HepG2 (cell line): ENCODE results near the gene DNM1L. TPM values are rescaled to one million over a fixed set of nuclear protein-coding genes. Genes with fewer than 3 reads are reported as not detected.

ENCODE experiments used
- ARHGAP35 ChIP-seq: sonication (generic); formaldehyde crosslinking; IDR thresholded peaks from 2 replicates; pipeline ENCODE4 v1.9.0; 2022; ENCODE audit warnings: mild to moderate bottlenecking, inconsistent platforms, moderate library complexity, missing genetic modification reagents, borderline replicate concordance
- ARNT2 ChIP-seq: sonication (generic); formaldehyde crosslinking; IDR thresholded peaks from 2 replicates; pipeline ENCODE4 v1.8.0; 2022; ENCODE audit warnings: mild to moderate bottlenecking, low read depth, missing genetic modification reagents, moderate library complexity
- BRD4 ChIP-seq: sonication (generic); formaldehyde crosslinking; IDR thresholded peaks from 2 replicates; pipeline ENCODE4 v1.4.0; 2020; ENCODE audit warnings: missing genetic modification reagents
- CEBPB ChIP-seq: IDR thresholded peaks from 2 replicates; pipeline ENCODE4 v1.6.1; 2011; ENCODE audit warnings: low read depth, low read length, improper control_type of control experiment, borderline replicate concordance
- HDAC2 ChIP-seq: sonication (generic); formaldehyde crosslinking; IDR thresholded peaks from 2 replicates; pipeline ENCODE4 v1.4.0; 2020; ENCODE audit warnings: missing genetic modification reagents
- MATR3 ChIP-seq: sonication (generic); formaldehyde crosslinking; IDR thresholded peaks from 2 replicates; pipeline ENCODE4 v1.4.0; 2020; ENCODE audit warnings: missing genetic modification reagents
- RFXAP ChIP-seq: sonication (generic); formaldehyde crosslinking; IDR thresholded peaks from 2 replicates; pipeline ENCODE4 v1.4.0; 2020; ENCODE audit warnings: missing genetic modification reagents, borderline replicate concordance
- SIN3B ChIP-seq: fragments of 150-350 bp; IDR thresholded peaks from 2 replicates; pipeline ENCODE4 v1.6.1; 2014; ENCODE audit warnings: low read length
- SMYD3 ChIP-seq: sonication (generic); formaldehyde crosslinking; IDR thresholded peaks from 2 replicates; pipeline ENCODE4 v1.8.1; 2023; ENCODE audit warnings: mild to moderate bottlenecking, missing genetic modification reagents
- SP1 ChIP-seq, 2 experiments: fragments of 450-650 bp in 1 of 2; sonication (generic) in 1 of 2; formaldehyde crosslinking in 1 of 2; IDR thresholded peaks; 2 replicates each; pipeline versions ENCODE4 v1.4.0 to v1.6.1; 2016 to 2020; ENCODE audit warnings: missing genetic modification reagents in 1 of 2
- SP2 ChIP-seq: sonication (generic); formaldehyde crosslinking; IDR thresholded peaks from 2 replicates; pipeline ENCODE4 v1.5.1; 2020; ENCODE audit warnings: mild to moderate bottlenecking, missing genetic modification reagents
- TRIM24 ChIP-seq: sonication (generic); formaldehyde crosslinking; IDR thresholded peaks from 2 replicates; pipeline ENCODE4 v1.8.0; 2022; ENCODE audit warnings: mild to moderate bottlenecking, missing genetic modification reagents
- YEATS2 ChIP-seq: sonication (generic); formaldehyde crosslinking; IDR thresholded peaks from 2 replicates; pipeline ENCODE4 v1.4.0; 2020; ENCODE audit warnings: missing genetic modification reagents, borderline replicate concordance
- ZBTB7A ChIP-seq: sonication (generic); formaldehyde crosslinking; IDR thresholded peaks from 2 replicates; pipeline ENCODE4 v1.8.0; 2022; ENCODE audit warnings: mild to moderate bottlenecking, missing genetic modification reagents
- ZFP37 ChIP-seq: sonication (generic); formaldehyde crosslinking; IDR thresholded peaks from 2 replicates; pipeline ENCODE4 v1.4.0; 2020; ENCODE audit warnings: missing genetic modification reagents, borderline replicate concordance
- ZFY ChIP-seq: sonication (generic); formaldehyde crosslinking; IDR thresholded peaks from 2 replicates; pipeline ENCODE4 v1.4.0; 2020; ENCODE audit warnings: missing genetic modification reagents
- ZNF644 ChIP-seq: IDR thresholded peaks from 2 replicates; pipeline ENCODE4 v1.6.1; 2016; ENCODE audit warnings: low read depth
- ZNF737 ChIP-seq: sonication (generic); formaldehyde crosslinking; IDR thresholded peaks from 2 replicates; pipeline ENCODE4 v1.5.0; 2020; ENCODE audit warnings: missing genetic modification reagents, mild to moderate bottlenecking, borderline replicate concordance
- ZSCAN29 ChIP-seq: sonication (generic); formaldehyde crosslinking; conservative IDR thresholded peaks from 2 replicates; pipeline ENCODE4 v1.4.0; 2020; ENCODE audit warnings: mild to moderate bottlenecking, missing genetic modification reagents
- polyA plus RNA-seq, 8 experiments: library from polyadenylated mRNA; depleted of rRNA in 3 of 8; stranded (reverse) in 7 of 8; unstranded in 1 of 8; fragments of >200 nt; fragmentation: Illumina TruSeq in 4 of 8; extraction: Trizol in 4 of 8; gene quantifications; 2 replicates each; pipeline versions ENCODE4 v1.2.1 to v1.2.3, GENCODE V29; 2011 to 2016; ENCODE audit warnings: low read depth in 4 of 8, missing spikeins in 1 of 8, mixed read lengths in 1 of 8; ENCODE audit not compliant: insufficient read depth in 1 of 8
- total RNA-seq, 5 experiments: library from RNA; depleted of rRNA; stranded (reverse); fragments of >200 nt; fragmentation: Illumina TruSeq; extraction: Trizol; gene quantifications; 2 replicates each; pipeline ENCODE4 v1.2.3, GENCODE V29; 2016; ENCODE audit warnings: low read depth in 1 of 5
- TF ChIP-seq, protein P1 (sequence below): sonication (generic); formaldehyde crosslinking; IDR thresholded peaks from 2 replicates; pipeline ENCODE4 v1.5.0; 2020; ENCODE audit warnings: missing genetic modification reagents
- TF ChIP-seq, protein P2 (sequence below): IDR thresholded peaks from 2 replicates; pipeline ENCODE4 v1.6.1; 2016
- TF ChIP-seq, protein P3 (sequence below): sonication (generic); formaldehyde crosslinking; IDR thresholded peaks from 2 replicates; pipeline ENCODE4 v1.4.0; 2020; ENCODE audit warnings: missing genetic modification reagents, borderline replicate concordance
- TF ChIP-seq, protein P4 (sequence below): IDR thresholded peaks from 2 replicates; pipeline ENCODE4 v1.4.0; 2020; ENCODE audit warnings: mild to moderate bottlenecking, missing genetic modification reagents

DNM1L gene
- total and polyA plus RNA-seq, 2 of the 13 experiments (the other 11 are each of a cell fraction or from before 2014, with no cell fraction given), result 35.9 to 65.8 TPM

DNA sequence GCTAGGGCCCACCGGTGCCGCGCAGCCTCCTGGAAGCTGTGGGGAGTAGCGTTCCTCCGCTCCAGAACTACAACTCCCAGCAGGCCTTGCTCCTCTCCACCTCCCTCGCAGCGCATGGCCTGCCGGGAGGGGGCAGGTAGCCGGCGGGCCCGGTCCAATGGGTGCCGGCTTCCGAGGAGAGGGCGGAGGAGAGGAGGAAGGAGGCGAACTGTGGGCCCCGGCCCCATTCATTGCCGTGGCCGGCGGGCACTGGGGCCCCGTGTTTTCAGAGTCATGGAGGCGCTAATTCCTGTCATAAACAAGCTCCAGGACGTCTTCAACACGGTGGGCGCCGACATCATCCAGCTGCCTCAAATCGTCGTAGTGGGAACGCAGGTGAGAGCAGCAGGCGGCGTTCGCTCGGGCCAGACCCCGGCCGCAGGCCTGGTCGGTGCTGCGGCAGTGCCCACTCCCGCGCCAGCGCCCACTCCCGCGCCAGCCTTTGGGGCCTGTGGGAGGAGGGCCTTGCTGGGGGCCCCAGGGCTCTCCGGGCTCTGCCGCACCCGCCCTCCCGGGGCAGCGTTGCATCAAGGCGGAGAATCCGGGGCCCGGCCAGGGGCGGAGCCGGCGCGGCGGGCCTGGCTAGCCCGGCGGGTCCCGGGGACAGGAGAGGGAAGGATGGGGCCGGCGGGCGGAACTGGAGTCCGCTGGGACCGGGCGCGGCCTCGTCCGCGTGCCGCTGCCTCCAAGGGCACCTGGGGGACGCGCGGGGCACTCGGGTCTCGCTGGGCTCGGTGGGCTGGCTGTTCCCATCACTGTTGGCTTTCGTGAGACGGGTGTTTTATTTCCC is at the start of gene DNM1L (continued):
- TF ChIP-seq SMYD3 (CRISPR knock-in tag) (peak; percentile 84; the same call in 1 of the 2 replicates), TRIM24 (no peak), RFXAP (CRISPR knock-in tag) (peak; percentile 79), BRD4 (CRISPR knock-in tag) (0 out of 2 replicates have a peak, but pooled peaks have one; percentile 36), SP2 (peak; percentile 54; the same call in 1 of the 2 replicates), ZFP37 (no peak), ZNF644 (CRISPR knock-in tag) (0 out of 2 replicates have a peak, but pooled peaks have one; percentile 18), MATR3 (CRISPR knock-in tag) (no peak), ZBTB7A (CRISPR knock-in tag) (no peak), SIN3B (peak; percentile 56; the same call in 1 of the 2 replicates), CEBPB (0 out of 2 replicates have a peak, but pooled peaks have one; percentile 11), HDAC2 (CRISPR knock-in tag) (peak; percentile 61), ARHGAP35 (peak; percentile 46; the same call in 1 of the 2 replicates), ZSCAN29 (CRISPR knock-in tag) (peak; percentile 94), ZFY (CRISPR knock-in tag) (peak; percentile 99), ARNT2 (peak; percentile 71; the same call in 1 of the 2 replicates), YEATS2 (CRISPR knock-in tag) (peak; percentile 84; the same call in 1 of the 2 replicates), ZNF737 (CRISPR knock-in tag) (no peak), SP1 (IDR thresholded peaks at IDR 0.05) (no peak), SP1 (CRISPR knock-in tag; IDR thresholded peaks at IDR 0.05) (peak; percentile 83)
- TF ChIP-seq, protein P1, sequence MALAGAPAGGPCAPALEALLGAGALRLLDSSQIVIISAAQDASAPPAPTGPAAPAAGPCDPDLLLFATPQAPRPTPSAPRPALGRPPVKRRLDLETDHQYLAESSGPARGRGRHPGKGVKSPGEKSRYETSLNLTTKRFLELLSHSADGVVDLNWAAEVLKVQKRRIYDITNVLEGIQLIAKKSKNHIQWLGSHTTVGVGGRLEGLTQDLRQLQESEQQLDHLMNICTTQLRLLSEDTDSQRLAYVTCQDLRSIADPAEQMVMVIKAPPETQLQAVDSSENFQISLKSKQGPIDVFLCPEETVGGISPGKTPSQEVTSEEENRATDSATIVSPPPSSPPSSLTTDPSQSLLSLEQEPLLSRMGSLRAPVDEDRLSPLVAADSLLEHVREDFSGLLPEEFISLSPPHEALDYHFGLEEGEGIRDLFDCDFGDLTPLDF, result peak; percentile 72; the same call in 1 of the 2 replicates
- TF ChIP-seq, protein P2, sequence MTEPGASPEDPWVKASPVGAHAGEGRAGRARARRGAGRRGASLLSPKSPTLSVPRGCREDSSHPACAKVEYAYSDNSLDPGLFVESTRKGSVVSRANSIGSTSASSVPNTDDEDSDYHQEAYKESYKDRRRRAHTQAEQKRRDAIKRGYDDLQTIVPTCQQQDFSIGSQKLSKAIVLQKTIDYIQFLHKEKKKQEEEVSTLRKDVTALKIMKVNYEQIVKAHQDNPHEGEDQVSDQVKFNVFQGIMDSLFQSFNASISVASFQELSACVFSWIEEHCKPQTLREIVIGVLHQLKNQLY (CRISPR knock-in tag), result no peak; the same call in 1 of the 2 replicates
- TF ChIP-seq, protein P3, sequence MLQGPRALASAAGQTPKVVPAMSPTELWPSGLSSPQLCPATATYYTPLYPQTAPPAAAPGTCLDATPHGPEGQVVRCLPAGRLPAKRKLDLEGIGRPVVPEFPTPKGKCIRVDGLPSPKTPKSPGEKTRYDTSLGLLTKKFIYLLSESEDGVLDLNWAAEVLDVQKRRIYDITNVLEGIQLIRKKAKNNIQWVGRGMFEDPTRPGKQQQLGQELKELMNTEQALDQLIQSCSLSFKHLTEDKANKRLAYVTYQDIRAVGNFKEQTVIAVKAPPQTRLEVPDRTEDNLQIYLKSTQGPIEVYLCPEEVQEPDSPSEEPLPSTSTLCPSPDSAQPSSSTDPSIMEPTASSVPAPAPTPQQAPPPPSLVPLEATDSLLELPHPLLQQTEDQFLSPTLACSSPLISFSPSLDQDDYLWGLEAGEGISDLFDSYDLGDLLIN (CRISPR knock-in tag), result 0 out of 2 replicates have a peak, but pooled peaks have one; percentile 32
- TF ChIP-seq, protein P4, sequence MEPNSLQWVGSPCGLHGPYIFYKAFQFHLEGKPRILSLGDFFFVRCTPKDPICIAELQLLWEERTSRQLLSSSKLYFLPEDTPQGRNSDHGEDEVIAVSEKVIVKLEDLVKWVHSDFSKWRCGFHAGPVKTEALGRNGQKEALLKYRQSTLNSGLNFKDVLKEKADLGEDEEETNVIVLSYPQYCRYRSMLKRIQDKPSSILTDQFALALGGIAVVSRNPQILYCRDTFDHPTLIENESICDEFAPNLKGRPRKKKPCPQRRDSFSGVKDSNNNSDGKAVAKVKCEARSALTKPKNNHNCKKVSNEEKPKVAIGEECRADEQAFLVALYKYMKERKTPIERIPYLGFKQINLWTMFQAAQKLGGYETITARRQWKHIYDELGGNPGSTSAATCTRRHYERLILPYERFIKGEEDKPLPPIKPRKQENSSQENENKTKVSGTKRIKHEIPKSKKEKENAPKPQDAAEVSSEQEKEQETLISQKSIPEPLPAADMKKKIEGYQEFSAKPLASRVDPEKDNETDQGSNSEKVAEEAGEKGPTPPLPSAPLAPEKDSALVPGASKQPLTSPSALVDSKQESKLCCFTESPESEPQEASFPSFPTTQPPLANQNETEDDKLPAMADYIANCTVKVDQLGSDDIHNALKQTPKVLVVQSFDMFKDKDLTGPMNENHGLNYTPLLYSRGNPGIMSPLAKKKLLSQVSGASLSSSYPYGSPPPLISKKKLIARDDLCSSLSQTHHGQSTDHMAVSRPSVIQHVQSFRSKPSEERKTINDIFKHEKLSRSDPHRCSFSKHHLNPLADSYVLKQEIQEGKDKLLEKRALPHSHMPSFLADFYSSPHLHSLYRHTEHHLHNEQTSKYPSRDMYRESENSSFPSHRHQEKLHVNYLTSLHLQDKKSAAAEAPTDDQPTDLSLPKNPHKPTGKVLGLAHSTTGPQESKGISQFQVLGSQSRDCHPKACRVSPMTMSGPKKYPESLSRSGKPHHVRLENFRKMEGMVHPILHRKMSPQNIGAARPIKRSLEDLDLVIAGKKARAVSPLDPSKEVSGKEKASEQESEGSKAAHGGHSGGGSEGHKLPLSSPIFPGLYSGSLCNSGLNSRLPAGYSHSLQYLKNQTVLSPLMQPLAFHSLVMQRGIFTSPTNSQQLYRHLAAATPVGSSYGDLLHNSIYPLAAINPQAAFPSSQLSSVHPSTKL (CRISPR knock-in tag), result peak; percentile 53; the same call in 1 of the 2 replicates
